MCF 10A (cell line): Measurements from ENCODE around the gene ZMYND10. TPM values are rescaled to one million over a fixed set of nuclear protein-coding genes. Genes with fewer than 3 reads are reported as not detected.

Source experiments
- BruUV-seq: library from RNA; stranded (reverse); fragments of 400-500 nt; replicated peaks from 2 replicates; lab custom pipeline; 2021; lab: Mats Ljungman, UMichigan
- CTCF ChIA-PET: fragments of 300-600 bp; sonication (Branson Sonifier 250); formaldehyde crosslinking; extraction: SDS; loops from one replicate; lab custom pipeline; 2021; ENCODE audit warnings: antibody characterized with exemption, inconsistent platforms; lab: Yijun Ruan, JAX
- POLR2A ChIA-PET: fragments of 300-600, 350-650 bp; sonication (Branson Sonifier 250); formaldehyde crosslinking; extraction: SDS; loops from one replicate; lab custom pipeline; 2020; ENCODE audit warnings: antibody characterized with exemption, inconsistent platforms; lab: Yijun Ruan, JAX
- DNase-seq: peaks from one replicate; pipeline ENCODE4 v3.0.0-alpha.2; 2018; ENCODE audit not compliant: unreplicated experiment
- H3K27ac Mint-ChIP-seq: one replicate; pipeline ENCODE4 v1.8.0; 2022; ENCODE audit warnings: mild to moderate bottlenecking, low read depth, mixed read lengths; ENCODE audit not compliant: unreplicated experiment
- H3K27me3 Mint-ChIP-seq: one replicate; pipeline ENCODE4 v1.8.0; 2022; ENCODE audit warnings: mixed read lengths; ENCODE audit not compliant: insufficient read depth, unreplicated experiment
- H3K36me3 Mint-ChIP-seq: one replicate; pipeline ENCODE4 v1.8.0; 2022; ENCODE audit warnings: mild to moderate bottlenecking, moderate library complexity, mixed read lengths; ENCODE audit not compliant: insufficient read depth, unreplicated experiment
- H3K4me1 Mint-ChIP-seq: one replicate; pipeline ENCODE4 v1.8.0; 2022; ENCODE audit warnings: mixed read lengths; ENCODE audit not compliant: insufficient read depth, unreplicated experiment
- H3K4me3 Mint-ChIP-seq: one replicate; pipeline ENCODE4 v1.8.0; 2022; ENCODE audit warnings: mild to moderate bottlenecking, moderate library complexity, mixed read lengths; ENCODE audit not compliant: unreplicated experiment
- H3K9me3 Mint-ChIP-seq: one replicate; pipeline ENCODE4 v1.8.0; 2022; ENCODE audit warnings: mixed read lengths; ENCODE audit not compliant: unreplicated experiment
- intact Hi-C: fragments of 100-400 bp; cut with micrococcal nuclease; formaldehyde crosslinking; loops from 2 replicates; pipeline ENCODE4 v1.14.1; 2022
- total RNA-seq: library from RNA; stranded (reverse); gene quantifications from 2 replicates; pipeline ENCODE4 v1.2.3, GENCODE V29; 2022
- TF ChIP-seq, protein P1 (sequence below): fragments of 200-600 bp; IDR thresholded peaks from one replicate; pipeline ENCODE4 v1.8.0; 2022; ENCODE audit warnings: antibody characterized with exemption, mild to moderate bottlenecking; ENCODE audit not compliant: unreplicated experiment

ZMYND10 gene
- total RNA-seq, 1 experiment from 2014 or later: 0.68 TPM

DNA sequence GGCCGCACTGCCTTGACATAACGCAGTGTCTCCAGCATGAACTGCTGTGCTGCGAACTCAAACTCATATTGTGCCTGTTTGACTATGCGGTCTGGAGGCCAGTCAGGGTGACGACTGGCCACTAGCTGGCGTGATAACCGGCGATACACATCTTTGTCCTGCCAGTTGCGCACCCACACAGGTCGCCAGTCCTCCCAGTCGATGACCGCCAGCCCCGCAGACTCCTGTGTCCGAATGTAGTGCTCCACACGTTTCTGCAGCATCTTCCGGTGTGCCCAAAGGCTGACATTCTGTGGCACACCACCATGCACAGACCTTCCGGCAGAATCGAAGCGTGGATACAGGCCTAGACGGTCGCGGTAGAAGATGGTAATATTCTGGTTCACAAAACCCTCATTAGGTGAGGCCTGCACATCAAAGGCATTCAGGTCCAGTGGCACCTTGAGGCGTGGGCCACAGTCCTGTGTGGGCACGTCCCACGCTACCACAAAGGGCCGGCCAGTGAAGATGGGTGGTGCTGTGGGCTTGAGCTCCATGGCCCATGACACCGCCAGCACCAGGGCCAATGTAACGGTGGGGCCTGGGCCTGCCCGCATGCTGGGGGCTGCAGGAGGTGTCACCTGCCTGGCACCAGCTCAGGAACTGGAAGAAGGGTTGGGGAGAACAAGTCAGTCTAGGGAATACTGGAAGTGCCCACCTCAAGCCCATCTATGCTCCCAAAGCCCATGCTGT lies 25.5 kb downstream of the ZMYND10 start:
- no peak for DNase-seq
- peaks cover 22% of the 10 kb centered on the region for H3K4me1 Mint-ChIP-seq
- H3K36me3 Mint-ChIP-seq: peaks cover 6% of the 10 kb centered on the region
- CTCF ChIA-PET: interaction anchor here (0.7 to 1.3 kb wide), 3 partner anchors 11 to 21 kb away, joined by 3 to 4 read pairs (median 3); partner anchors contain the start of genes HYAL3 and NAA80
- intact Hi-C loops: no loop called here
- peak overlapping the region; percentile 80 for H3K4me3 Mint-ChIP-seq
- POLR2A ChIA-PET: interaction anchor here (0.6 to 5.0 kb wide), 8 partner anchors 9 to 164 kb away, joined by 3 to 25 read pairs (median 4); partner anchors contain the start of genes HYAL3, IFRD2 and NAA80
- H3K27me3 Mint-ChIP-seq: no peaks in the 10 kb centered on the region
- H3K27ac Mint-ChIP-seq: peak overlapping the region; percentile 98
- TSS peak; percentile 23 for BruUV-seq
- no peaks in the 10 kb centered on the region for H3K9me3 Mint-ChIP-seq
- TF ChIP-seq, protein P1, sequence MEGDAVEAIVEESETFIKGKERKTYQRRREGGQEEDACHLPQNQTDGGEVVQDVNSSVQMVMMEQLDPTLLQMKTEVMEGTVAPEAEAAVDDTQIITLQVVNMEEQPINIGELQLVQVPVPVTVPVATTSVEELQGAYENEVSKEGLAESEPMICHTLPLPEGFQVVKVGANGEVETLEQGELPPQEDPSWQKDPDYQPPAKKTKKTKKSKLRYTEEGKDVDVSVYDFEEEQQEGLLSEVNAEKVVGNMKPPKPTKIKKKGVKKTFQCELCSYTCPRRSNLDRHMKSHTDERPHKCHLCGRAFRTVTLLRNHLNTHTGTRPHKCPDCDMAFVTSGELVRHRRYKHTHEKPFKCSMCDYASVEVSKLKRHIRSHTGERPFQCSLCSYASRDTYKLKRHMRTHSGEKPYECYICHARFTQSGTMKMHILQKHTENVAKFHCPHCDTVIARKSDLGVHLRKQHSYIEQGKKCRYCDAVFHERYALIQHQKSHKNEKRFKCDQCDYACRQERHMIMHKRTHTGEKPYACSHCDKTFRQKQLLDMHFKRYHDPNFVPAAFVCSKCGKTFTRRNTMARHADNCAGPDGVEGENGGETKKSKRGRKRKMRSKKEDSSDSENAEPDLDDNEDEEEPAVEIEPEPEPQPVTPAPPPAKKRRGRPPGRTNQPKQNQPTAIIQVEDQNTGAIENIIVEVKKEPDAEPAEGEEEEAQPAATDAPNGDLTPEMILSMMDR: no peak

DNA sequence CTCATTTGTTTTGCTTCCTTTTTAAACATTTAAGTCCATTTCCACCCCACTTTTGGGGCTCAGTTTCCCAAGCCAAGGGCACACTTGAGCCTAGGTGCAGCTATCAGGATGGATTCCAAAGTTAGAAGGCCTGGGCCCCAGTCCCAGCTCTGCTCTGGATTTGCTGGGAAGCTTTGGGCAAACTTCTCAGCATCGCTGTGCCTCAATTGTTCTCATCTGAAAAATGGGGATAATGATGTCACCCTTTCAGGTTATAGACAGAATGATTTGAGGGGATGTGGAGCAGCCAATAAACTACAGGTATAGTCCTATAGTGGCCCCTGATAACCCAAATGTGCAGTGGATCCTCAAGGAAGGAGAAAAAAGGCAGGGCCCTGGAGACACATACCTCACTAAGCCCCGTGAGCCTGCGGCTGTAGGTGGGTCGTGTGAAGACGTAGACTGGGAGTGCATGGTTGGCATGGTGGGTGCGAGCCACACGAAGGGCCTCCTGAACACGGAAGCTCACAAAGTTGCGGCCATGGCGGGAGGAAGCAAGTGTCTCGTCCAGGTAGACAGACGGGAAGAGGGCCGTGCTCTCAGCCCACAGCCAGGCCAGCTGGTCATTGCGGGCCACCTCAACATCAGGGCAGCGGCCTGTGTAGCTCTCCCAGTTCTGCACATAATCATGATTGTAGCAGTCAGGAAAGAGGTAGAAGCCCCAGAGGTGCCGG lies 26.2 kb downstream of the ZMYND10 start:
- no peak for DNase-seq
- TF ChIP-seq, protein P1: no peak
- peaks cover 22% of the 10 kb centered on the region for H3K4me1 Mint-ChIP-seq
- POLR2A ChIA-PET: interaction anchor here (0.6 to 1.6 kb wide), 6 partner anchors 8 to 163 kb away, joined by 3 to 7 read pairs (median 4); partner anchors contain the start of gene IFRD2
- no peaks in the 10 kb centered on the region for H3K27me3 Mint-ChIP-seq
- BruUV-seq: no TSS peak
- CTCF ChIA-PET: interaction anchor here (0.7 to 1.3 kb wide), 5 partner anchors 9 to 21 kb away, joined by 3 to 6 read pairs (median 3); partner anchors contain the start of genes HYAL3, NAA80 and TUSC2
- intact Hi-C loops: no loop called here
- no peaks in the 10 kb centered on the region for H3K9me3 Mint-ChIP-seq
- no peak overlapping the region for H3K27ac Mint-ChIP-seq
- H3K4me3 Mint-ChIP-seq: peak overlapping the region; percentile 59
- H3K36me3 Mint-ChIP-seq: peaks cover 6% of the 10 kb centered on the region

DNA sequence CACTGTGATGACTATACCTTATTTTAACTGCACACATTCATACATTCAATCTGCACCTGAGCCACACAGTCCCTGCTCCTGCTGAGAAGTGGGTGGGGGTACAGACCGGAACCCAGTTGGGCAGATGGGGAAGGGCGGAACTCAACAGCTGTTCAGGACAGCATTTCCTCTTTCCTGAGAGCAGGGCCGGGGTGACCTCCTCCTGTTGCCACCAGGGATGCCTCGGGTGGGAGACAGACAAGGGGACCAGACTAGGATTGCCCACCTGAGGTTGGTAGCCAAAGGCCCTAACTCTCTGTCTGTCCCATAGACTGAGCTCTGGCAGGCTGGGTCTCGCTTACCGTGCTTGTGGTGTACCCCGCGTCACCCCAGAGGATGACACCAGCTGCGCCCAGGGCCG lies 26.9 kb downstream of the ZMYND10 start:
- no peak overlapping the region for H3K4me3 Mint-ChIP-seq
- no peak for DNase-seq
- CTCF ChIA-PET: interaction anchor here (0.9 to 1.3 kb wide), 3 partner anchors 10 to 15 kb away, joined by 3 to 6 read pairs (median 3); partner anchors contain the start of gene TUSC2
- TF ChIP-seq, protein P1: no peak
- intact Hi-C loops: no loop called here
- POLR2A ChIA-PET: interaction anchor here (0.7 to 1.6 kb wide), 5 partner anchors 9 to 26 kb away, joined by 3 to 7 read pairs (median 5); partner anchors contain the start of genes HYAL3, IFRD2 and NAA80
- H3K9me3 Mint-ChIP-seq: no peaks in the 10 kb centered on the region
- no peak overlapping the region for H3K27ac Mint-ChIP-seq
- no peaks in the 10 kb centered on the region for H3K27me3 Mint-ChIP-seq
- H3K36me3 Mint-ChIP-seq: peaks cover 6% of the 10 kb centered on the region
- peaks cover 28% of the 10 kb centered on the region for H3K4me1 Mint-ChIP-seq
- BruUV-seq: no TSS peak
